BE2C (cell line): Measurements from ENCODE around the gene CBFA2T3. TPM values are rescaled to one million over a fixed set of nuclear protein-coding genes. Genes with fewer than 3 reads are reported as not detected.

Experiments
- DNase-seq: peaks from one replicate; pipeline ENCODE4 v3.0.0-alpha.2; 2020
- H3K27me3 ChIP-seq: fragments of 250-450 bp; sonication (Bioruptor Pico); 2 replicates; pipeline ENCODE4 v1.5.1; 2020; ENCODE audit warnings: mild to moderate bottlenecking
- H3K36me3 ChIP-seq: fragments of 250-450 bp; sonication (Bioruptor Pico); 2 replicates; pipeline ENCODE4 v1.5.1; 2020; ENCODE audit warnings: mild to moderate bottlenecking
- H3K4me1 ChIP-seq: fragments of 250-450 bp; sonication (Bioruptor Pico); 2 replicates; pipeline ENCODE4 v1.5.1; 2020
- H3K4me3 ChIP-seq: 2 replicates; pipeline ENCODE4 v1.5.1; 2011; ENCODE audit warnings: low read depth, low read length
- H3K9me3 ChIP-seq: fragments of 250-450 bp; sonication (Bioruptor Pico); 2 replicates; pipeline ENCODE4 v1.5.1; 2020
- polyA plus RNA-seq: library from polyadenylated mRNA; unstranded; fragments of >200 nt; gene quantifications from one replicate; pipeline ENCODE4 v1.2.1, GENCODE V29; 2012; ENCODE audit warnings: low read depth, missing spikeins; ENCODE audit not compliant: insufficient read length, insufficient read depth
- TF ChIP-seq, protein P1 (sequence below): IDR thresholded peaks from 2 replicates; pipeline ENCODE4 v1.5.1; 2012; ENCODE audit warnings: mild to moderate bottlenecking, low read depth, low read length

Gene CBFA2T3
- not detected for polyA plus RNA-seq

DNA sequence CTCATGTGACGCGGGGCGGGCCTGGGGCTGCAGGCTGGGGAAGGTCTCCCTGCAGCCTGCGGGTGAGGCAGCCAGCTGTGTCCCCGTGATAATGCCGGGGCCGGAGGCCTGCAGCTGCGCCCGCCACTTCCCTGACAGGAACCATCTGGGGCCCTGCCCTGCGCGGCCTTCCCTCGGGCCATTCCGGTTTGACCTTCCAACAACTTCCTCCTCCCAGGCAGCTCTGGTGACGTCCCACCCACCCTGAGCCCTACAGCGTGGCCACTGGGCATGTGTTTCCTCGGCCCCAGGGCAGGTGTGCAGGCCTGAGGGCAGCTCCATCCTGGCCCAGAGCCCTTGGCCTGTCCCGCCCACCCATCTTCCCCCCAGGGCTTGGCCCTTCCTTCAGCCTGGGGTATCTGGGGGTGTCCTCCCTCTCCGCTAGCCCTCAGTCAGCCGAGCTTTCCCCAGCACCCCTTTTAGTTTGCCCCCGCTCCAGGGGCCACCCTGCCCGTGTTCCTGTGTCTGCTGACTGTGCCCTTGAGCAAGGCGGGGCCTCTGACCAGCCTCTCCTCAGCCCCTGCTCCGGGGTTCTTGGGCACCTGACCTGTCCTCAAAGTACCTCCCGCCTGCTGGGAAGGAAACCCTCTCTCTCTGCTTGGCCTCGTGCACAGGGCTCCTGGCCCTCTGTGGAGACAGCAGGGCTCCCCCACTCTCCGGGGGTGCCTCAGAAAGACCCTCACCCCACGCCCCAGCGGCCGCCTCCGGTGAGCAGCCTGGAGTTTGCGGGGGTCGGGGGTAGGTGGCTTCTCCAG is at the start of gene CBFA2T3:
Gene CBFA2T3 (minus strand): TSS at position 190 of the 794 bp plus-strand sequence. CDS start 400 bp downstream, outside the sequence.
- TF ChIP-seq, protein P1, sequence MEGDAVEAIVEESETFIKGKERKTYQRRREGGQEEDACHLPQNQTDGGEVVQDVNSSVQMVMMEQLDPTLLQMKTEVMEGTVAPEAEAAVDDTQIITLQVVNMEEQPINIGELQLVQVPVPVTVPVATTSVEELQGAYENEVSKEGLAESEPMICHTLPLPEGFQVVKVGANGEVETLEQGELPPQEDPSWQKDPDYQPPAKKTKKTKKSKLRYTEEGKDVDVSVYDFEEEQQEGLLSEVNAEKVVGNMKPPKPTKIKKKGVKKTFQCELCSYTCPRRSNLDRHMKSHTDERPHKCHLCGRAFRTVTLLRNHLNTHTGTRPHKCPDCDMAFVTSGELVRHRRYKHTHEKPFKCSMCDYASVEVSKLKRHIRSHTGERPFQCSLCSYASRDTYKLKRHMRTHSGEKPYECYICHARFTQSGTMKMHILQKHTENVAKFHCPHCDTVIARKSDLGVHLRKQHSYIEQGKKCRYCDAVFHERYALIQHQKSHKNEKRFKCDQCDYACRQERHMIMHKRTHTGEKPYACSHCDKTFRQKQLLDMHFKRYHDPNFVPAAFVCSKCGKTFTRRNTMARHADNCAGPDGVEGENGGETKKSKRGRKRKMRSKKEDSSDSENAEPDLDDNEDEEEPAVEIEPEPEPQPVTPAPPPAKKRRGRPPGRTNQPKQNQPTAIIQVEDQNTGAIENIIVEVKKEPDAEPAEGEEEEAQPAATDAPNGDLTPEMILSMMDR, result no peak
- peak; percentile 49 for DNase-seq
- Histone ChIP-seq H3K36me3 (no peaks in the 10 kb centered on the region), H3K9me3 (no peaks in the 10 kb centered on the region), H3K4me3 (no peak within 1 kb of the TSS), H3K27me3 (peaks cover 40% of the 10 kb centered on the region), H3K4me1 (no peaks in the 10 kb centered on the region)

DNA sequence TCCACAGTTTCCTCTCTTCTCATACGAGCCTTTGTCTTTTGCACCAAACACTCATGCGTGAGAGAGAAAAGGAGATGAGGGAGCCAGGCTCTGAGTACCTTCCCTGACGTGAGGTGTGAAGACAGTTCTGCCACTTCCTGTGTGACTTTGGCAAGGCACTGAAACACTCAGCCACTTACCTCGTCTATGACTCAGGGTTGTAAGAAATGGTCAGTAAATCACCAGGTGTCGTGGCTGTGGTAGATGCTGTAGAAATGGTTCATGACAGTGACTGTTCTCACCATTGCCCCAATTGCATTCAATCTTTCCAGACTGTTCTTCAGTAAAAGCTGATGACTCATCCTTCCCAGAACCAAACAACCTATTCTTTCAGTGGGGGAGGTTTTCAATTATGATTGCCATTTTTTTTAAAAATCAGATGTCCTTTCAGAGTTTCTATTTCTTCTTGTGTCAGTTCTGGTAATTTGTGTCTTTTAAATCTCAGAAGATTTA is 49.2 kb upstream of the CBFA2T3 start:
- Histone ChIP-seq H3K27me3 (peaks cover 43% of the 10 kb centered on the region), H3K4me1 (no peaks in the 10 kb centered on the region), H3K9me3 (no peaks in the 10 kb centered on the region; the same call in 1 of the 2 replicates), H3K4me3 (no peak overlapping the region), H3K36me3 (no peaks in the 10 kb centered on the region)
- DNase-seq, result no peak
- TF ChIP-seq, protein P1, result no peak

DNA sequence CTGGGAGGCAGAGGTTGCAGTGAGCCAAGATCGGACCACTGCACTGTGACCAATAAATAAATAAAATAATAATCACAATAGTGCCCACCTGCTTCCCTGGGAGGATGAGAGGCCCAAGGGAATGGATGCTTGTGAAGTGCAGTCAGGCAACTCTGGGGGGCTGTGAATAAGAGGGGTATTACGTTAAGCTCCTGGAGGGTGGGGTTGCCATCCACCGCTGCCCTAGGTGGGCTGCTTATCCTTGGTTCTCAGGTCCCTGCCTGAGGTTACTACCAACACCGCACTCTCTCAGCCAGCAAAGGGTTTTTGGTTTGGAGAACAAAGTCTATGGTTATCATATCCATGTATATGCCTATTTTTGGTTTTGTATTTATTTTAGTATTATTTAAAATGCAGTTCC is 48.6 kb upstream of the CBFA2T3 start:
- TF ChIP-seq, protein P1, result no peak
- Histone ChIP-seq H3K4me3 (no peak overlapping the region), H3K27me3 (peaks cover 41% of the 10 kb centered on the region), H3K9me3 (no peaks in the 10 kb centered on the region; the same call in 1 of the 2 replicates), H3K36me3 (no peaks in the 10 kb centered on the region), H3K4me1 (no peaks in the 10 kb centered on the region)
- DNase-seq, result peak; percentile 1

DNA sequence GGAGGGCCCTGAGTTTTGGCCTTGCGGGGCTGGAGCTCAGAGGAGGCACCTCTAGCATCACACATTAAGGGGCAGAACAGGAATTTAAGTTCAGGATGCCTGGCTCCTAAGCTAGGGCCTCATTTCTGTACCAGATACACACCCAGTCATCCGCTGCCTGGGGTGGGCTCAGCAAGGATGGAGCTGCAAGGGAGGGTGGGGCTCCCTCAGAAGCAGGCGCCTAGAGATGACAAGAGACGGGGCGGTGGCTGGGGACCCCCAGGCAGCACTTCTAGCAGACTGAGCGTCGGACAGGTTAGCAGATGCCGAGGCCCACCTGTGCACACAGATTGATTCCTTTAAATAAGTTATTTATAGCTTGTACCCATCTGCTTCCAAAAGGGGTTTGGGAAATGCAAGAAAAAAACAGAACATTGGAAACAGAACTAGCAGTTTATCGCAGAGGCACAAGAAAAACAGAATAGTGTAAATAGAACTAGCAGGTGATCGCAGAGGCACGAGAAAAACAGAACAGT is 47.6 kb upstream of the CBFA2T3 start:
- Histone ChIP-seq H3K36me3 (no peaks in the 10 kb centered on the region), H3K4me3 (no peak overlapping the region), H3K27me3 (peaks cover 49% of the 10 kb centered on the region), H3K4me1 (no peaks in the 10 kb centered on the region), H3K9me3 (no peaks in the 10 kb centered on the region; the same call in 1 of the 2 replicates)
- DNase-seq, result peak; percentile 6
- TF ChIP-seq, protein P1, result no peak

DNA sequence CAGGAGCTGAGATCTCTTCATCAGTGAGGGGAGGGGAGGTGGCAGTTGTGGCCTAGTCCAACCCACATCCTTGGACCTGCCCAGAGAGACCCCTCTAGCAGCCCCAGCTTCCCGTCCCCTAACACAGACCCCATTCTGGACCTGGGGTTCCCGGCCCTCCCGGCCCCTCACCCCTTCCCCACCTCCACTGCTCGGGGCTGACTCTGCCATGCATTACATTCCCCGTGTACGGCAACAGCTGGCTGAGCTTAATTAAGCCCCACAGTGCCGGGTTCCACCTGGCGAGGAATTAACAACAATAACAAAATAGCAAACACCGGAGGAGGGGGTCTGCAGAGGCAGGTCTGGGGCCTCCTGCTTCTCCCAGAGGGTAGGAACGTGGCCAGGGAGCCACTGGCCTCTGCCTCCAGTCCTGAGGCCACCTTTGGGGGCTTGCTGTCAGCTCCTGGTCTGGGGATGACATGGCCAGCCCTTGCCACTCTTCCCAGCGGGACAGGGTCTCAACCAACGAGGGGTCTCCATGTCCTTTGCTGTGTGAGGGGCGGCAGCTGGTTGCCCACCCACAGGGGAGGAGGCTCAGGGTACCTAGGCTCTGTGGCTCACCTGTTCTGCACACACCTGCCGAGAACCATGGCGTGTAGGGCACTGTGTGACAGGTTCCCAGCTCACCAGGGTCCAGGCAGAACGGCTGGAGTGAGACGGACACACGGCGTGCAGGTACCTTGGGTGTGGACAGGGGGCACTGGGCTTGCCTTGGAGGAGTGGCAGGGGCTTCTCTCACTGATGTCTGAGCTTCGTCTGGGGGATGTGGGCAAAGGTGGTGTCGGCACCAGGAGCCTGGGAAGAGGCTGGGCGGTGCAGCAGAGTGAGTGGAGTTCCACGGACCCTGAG is 46.9 kb upstream of the CBFA2T3 start:
- peak; percentile 2 for DNase-seq
- Histone ChIP-seq H3K4me3 (no peak overlapping the region), H3K9me3 (no peaks in the 10 kb centered on the region; the same call in 1 of the 2 replicates), H3K36me3 (no peaks in the 10 kb centered on the region), H3K4me1 (no peaks in the 10 kb centered on the region), H3K27me3 (peaks cover 53% of the 10 kb centered on the region)
- TF ChIP-seq, protein P1, result no peak
